COLO668 (cell line): ENCODE measurements around the gene C3orf70.

Source experiments
- DNase-seq: peaks from one replicate; lab custom pipeline; 2025; ENCODE audit not compliant: unreplicated experiment; lab: John Stamatoyannopoulos, UW

Gene C3orf70

DNA sequence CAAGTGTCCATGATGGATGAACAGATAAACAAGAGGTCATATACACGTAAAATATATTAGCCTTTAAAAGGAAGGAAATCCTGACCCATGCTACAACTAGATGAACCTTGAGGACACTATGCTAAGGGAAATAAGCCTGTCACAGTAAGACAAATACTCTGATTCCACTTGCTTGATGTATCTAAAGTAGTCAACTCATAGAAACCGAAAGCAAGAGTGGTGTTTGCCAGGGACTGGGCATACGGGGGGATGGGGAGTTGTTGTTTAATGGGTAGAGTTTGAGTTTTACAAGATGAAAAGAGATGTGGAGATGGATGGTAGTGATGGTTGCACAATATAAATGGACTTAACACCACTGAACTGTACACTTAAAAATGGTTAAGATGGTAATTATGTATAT lies 65.4 kb downstream of the C3orf70 start:
- no peak for DNase-seq

DNA sequence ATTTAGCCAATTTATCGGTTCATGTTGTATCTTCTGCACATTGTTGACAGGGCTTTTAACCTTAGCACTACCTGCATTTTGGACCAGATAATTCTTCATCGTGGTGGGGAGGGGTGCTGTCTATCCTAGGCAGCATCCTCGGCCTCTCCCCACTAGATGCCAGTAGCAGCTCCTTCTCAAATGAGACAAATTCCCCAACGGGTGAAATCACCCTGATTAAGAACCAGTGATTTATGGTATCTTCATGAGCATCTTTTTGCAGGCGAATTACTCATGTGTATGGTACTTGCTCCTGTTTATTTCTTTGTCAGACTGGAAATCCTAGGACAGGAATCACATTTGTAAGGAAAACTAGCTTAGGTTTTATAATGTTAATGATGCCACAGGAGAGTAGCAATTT lies 68.0 kb downstream of the C3orf70 start:
- no peak for DNase-seq

DNA sequence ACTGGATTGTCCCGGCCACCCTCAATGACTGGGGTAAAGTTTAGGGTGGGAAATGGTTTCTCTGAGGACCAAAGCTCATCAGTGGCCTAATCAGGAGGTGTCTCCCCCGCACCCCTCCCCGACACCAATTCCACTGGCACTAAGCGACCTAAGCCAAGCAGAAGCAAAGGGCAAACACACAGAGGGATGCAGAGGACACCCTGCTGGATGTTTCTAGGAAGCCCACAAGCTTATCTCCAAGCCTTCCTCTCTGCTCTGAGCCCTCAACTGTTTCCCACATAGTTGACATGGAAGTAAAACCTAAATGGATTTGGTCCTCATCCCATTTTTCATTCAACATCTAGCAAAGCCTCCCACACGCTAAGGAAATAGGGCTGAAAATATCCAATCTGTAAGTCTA lies 68.5 kb downstream of the C3orf70 start:
- DNase-seq = no peak

DNA sequence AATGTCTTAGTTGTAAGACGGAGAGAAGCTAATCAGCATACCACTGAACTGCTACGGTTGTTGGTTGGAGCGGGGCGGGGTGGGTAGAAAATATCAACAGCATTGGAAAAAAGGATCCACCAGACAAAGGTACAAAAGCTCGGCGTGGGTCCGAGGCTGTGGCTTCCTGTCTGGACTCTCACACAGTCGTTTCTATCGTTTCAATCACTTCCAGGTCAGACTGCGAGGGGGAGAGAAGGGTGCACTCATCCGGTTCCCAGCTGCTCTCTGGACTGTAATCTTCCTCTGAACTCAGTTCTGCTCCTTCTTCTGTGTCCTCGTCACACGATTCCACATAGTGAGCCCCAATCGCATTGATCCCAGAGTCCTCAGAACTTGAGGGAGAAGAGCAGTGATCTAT lies 70.0 kb downstream of the C3orf70 start:
- DNase-seq = no peak

DNA sequence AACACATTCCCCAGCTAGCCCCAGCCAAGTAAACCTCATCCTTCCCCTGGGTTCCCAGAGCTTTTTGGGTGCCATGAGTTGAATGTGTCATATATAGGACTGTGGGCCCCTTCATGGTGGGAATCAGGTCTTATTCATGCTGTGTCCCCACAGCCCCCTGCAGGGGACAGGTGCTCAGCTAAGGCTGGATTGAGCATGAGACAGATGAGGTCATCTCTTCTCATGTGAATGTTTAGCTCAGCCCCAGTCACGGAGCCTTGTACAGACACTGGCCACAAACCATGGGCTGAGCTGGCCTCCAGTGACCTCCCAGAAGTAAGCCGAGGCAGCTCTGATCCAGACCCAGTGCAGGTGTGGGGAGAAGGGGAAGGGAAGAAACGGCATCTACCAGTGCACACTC lies 70.7 kb downstream of the C3orf70 start:
- DNase-seq = no peak

DNA sequence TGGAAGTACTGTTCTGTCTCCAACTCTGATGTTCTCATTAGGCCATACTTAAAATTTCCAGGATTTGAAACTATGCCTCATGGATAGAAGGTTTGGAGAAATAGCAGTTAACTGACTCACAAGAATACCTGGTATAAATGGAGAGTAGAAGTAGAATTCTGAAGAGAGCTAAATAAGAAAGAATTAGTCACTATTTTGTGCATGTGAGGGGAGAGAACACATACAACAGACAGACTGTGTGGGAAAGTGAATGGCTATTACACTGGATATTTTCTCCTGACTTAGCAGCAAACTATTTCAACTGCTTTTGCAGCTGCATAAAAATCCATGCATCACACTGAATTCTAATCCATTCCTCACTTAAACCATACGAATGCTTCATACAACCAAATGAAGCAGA lies 71.3 kb downstream of the C3orf70 start:
- no peak for DNase-seq

DNA sequence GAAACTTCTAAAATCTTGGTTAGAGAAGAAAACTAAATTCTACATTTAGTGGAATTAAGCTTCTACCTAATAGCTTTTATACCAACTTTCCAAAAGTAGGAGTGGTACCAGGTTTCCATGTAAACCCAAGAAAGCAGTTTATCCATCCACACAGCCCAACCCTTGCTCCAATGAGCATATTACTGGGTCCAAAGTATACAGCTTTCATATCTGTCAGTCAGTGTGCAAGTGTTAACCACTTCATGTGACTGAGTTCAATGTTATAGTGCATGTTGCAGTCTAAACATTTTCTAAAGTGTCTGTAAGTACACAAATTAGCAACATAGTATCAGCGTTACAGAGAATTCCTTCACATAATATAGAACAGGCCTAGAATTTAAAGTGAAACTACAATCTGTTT lies 73.2 kb downstream of the C3orf70 start:
- DNase-seq = no peak

DNA sequence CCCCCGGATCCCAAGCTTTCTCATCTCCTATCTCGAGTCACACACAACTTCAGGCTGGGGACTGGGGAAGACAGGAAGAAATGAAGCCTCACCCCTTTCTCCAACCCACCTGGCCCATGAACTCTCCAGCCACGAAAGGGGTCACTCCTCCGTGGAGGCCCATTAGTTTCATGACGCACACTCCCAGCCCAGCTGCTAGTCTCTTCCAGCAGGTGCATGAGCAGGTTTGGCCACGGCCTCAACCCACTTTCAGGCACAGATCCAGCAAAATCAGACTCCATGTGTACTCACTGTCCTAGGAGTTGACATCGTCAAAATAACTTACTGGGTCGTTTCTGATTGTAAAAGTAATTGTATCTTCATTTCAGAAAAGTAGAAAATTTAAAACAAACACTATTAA lies 76.6 kb downstream of the C3orf70 start:
- no peak for DNase-seq

DNA sequence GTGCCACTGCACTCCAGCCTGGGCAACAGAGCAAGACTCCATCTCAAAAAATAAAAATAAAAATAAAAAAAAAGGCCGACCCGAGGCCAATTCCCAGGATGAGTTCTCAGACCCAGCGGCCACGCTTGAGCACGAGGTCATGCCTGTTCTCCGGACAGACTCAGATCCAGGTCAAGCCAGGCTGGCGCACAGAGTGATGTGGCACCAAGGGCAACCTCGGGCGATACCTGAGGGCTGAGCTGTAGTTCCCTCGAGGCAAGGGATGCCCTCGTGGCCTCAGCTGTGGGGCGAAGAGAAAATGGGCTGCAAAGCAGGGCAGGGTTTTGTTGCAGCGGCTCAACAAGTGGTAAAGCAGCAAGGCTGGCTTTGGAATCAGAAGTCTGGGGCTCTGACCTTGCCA lies 77.3 kb downstream of the C3orf70 start:
- DNase-seq = no peak

DNA sequence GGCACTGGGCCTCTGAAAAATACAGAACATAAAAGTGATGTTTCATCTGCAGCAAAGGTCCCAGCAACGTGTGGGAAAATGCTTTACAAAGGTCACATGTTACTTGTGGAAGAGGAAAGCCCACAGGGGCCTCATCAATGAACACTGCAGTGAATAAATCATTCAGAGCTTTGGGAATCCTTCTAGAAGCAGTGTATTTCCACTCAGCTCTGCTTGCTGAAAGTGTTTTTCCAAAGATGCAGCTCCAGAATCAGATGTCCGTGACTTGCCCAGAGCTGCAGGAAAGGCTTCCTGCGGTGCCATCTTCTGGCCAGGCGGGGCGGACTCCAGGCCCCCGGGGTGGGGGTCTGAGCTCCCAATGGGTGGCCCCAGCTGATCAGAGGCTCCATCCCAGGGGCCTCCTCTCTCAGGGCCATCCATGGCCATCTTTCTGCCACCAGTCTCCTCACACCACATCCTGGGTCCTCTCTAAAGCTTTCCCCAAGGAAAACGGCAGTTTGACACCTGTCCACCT lies 81.5 kb downstream of the C3orf70 start:
- no peak for DNase-seq

DNA sequence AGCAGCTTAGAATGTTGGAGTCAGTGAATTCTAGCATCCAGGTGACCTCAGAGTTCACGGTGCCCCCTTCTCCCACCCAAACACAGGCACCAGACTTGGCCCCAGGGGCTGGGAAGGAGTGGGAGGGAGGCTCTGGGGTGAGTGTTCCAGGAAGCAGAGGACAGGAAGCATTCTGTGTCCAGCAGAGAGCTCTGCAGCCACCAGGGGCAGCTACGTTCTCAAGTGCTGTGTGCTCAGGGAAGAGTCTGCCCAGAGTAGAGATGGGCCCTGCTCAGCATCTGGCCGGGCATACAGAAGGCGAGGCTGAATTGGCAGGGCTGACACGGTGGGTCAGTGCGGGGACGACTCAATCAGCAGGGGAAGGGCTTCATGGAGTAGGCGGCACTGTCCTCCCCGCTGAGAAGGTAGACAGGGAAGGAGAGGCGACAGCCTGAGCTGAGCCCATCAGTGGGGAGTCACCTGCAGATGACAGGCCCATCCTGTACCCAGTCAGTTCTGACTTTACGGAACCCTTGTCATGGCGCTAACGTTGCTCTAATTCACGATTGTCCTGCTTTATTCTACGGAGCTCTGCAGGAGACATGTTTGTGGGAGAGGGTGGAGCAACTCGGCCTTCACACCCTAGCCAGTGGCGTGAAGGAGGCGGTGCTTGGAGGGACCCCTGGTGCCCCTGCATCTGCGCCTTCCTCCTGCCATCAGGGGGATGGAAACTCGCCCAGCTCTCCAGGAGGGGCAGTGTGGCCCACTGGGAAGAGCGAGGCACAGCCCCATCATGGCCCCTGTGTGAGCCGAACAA lies 82.2 kb downstream of the C3orf70 start:
- DNase-seq = peak; percentile 6

DNA sequence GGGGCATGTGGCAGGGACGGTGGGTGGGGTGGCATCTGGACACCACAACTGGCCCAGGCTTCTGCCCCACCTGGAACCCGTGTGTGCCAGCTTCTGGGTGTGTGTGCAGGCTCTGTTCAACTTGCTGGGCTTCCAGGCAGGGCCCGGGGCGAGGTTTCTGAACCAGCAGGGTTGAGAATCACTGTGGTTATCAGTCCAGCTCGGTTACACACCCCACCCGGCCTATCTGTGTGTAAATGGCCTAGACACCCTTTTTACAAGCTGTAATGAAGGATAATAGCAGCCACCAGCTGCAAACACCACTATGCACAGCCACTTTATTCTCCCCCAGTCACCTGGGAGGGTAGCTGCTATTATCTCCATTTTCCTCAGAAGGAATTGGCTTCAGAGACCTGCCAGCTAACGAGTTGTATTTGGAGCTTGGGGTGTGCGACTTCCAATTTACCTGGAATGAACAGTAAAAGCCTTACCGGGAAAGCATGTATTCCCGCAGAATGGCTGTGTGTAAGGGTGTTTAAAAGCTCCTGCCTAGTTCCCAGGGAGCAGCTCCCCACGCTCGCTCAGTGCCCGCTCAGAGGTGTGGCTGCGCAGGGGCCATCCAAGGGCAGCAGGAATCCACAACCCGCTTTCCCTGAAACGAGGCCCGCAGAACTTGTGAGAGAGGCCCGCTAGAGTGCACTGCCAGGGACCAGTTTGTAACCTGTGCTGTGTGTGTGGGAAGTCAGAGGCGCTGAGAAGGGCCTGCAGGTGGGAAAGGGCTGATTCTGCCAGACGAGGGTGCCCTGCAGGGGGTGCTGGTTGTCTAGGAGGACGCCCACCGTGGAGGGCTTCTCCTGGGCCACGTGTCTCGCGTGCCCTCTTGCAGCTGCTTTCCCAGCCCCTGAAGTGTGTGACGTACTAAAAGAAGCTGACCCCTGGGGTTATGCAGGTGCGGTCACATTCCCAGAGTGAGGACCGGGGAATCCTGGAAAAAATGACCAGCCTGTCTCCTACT lies 83.5 kb downstream of the C3orf70 start:
- DNase-seq = no peak

DNA sequence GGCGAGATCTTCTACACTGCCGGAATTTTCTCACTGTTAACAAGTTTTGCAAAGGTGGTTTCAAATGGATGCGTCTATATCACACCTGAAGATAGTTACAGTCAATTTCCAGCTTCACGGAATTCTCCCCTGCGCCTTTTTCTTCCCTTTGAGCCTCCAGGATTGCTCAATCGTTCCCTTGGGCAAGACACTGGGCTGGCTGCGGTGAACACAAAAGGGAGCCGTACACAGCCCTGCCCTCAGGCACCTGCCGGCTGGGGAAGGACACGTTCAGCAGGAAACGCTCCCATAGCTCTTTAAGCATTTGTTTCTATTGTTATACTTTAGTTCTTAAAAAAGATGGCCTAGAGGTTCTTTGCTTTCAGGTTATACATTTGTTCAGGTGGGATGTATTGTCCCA lies 85.7 kb downstream of the C3orf70 start:
- no peak for DNase-seq

DNA sequence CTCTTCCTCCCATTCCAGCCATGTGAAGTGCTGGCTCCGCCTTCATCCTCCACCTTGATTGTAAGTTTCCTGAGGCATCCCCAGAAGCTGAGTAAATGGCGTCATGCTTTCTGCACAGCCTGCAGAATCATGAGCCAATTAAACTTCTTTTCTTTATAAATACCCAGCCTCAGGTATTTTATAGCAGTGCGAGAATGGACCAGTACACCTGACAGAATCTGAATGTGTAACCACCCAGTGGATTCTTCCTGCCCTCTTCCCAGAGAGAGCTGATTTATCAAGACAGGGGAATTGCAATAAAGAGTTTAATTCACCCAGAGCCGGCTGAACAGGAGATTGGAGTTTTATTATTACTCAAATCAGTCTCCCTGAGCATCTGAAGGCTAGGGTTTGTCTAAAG lies 86.6 kb downstream of the C3orf70 start:
- DNase-seq = no peak

DNA sequence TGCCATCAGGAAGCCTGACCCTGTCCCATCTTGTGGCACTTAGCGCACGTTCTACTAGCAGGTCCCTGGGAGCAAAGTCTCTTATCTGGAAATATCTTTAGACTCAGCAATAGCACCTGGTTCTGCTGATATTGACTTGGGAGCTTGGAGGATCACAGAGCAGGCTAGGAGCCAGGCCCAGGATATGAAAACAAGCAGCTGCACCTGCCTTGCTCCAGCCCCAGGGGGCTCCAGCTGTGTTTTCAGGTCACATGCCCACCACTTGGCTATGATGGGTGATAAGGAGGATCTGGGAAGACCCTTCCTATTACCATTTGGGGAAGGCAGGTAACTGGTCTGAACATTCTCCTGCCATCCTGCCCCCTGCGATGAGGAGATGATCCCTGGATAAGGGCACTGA lies 87.8 kb downstream of the C3orf70 start:
- no peak for DNase-seq

DNA sequence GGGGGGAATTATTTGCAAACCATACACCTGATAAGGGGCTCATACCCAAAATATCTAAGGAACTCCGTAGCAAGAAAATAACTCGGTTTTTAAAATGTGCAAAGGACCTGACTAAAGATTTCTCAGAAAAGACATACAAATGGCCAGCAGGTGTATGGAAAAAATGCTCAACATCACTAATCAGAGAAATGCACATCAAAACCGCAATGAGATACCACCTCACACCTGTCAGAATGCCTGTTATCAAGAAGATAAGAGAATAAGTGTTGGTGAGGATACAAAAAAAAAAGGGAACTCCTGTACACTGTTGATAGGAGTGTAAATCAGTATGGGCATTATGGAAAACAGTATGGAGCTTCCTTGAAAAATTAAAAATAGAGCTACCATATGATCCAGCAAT lies 89.4 kb downstream of the C3orf70 start:
- no peak for DNase-seq

DNA sequence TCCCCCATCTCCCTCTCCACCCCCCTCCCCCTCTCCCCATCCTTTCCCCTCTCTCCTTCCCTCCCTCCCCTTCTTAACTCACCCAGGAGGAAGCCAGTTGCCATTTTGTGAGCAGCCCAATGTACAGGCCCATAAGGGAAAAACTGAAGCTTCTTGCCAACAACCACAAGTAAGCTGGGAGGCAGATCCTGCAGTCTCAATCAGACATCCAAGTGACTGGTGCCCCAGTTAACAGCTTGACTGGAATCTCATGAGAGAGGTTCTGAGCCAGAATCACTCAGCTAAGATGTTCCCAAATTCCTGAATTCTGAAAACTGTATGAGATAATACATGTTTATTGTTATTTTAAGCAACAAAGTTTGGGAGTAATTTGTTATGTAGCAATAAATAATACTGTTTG lies 90.7 kb downstream of the C3orf70 start:
- DNase-seq = no peak

DNA sequence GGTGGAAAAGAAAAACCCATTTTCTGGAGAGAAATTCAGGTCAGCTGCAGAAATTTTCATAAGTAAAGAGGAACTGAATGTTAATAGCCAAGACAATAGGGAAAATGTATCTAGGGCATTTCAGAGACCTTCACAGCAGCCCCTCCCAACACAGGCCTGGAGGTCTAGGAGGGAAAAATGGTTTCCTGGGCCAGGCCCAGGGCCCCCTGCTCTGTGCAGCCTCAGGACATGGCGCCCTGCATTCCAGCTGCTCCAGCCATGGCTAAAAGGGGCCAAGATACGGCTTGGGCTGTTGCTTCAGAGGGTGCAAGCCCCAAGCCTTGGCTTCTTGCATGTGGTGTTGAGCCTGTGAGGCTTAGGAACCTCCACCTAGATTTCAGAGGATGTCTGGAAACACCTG lies 92.2 kb downstream of the C3orf70 start:
- no peak for DNase-seq

DNA sequence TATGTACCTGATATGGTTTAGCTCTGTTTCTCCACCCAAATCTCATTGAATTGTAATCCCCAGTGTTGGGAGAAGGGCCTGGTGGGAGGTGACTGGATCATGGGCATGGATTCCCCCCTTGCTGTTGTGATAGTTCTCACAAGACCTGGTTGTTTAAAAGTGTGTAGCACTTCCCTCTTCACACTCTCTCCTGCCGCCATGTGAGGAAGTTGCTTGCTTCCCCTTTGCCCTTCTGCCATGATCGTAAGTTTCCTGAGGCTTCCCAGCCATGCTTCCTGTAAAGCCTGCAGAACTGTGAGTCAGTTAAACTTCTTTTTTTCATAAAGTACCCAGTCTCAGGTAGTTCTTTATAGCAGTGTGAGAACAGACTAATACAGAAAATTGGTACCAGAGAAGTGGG lies 93.1 kb downstream of the C3orf70 start:
- DNase-seq = no peak

DNA sequence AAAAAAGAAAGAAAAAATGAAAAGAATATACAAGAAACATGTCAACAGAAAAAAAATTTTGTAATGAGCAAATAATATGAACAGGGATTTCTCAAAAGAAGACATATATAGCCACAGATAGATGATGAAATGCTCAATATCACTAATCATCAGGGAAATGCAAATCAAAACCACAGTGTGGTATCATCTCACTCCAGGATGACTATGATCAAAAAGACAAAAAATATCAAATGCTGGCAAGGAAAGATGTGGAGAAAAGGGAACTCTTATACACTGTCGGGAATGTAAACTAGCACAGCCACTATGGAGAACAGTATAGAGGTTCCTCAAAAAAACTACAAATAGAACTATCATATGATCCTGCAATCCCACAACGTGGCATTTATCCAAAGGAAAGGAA lies 94.1 kb downstream of the C3orf70 start:
- no peak for DNase-seq

DNA sequence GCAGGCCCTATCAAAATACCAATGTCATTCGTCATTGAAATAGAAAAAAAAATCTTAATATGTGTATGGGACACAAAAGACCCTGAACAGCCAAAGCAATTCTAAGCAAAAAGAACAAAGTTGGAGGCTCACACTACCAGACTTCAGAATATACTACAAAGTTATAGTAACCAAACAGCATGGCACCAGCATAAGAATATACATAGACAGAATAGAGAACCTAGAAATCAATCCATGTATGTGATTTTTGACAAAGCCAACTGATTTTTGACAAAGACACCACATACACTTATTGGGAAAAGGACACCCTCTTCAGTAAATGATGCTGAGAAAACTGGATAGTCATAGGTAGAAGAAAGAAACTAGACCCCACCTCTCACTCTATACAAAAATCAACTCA lies 95.0 kb downstream of the C3orf70 start:
- no peak for DNase-seq

DNA sequence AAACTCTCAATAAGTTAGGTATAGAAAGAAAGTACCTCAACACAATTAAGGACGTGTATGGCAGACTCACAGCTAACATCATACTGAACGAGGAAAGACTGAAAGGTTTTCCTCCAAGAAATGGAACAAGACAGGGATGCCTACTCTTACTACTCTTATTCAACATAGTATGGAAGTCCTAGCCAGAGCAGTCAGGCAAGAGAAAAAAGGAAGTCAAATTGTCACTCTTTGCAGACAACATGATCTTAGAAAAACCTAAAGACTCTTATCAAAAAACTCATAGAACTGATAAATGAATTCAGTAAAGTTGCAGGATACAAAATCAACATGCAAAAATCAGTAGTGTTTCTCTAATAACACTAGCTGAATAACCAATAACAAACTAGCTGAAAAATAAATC lies 96.0 kb downstream of the C3orf70 start:
- DNase-seq = no peak
